NK-92 treated with Interleukin-12 subunit alpha and Interleukin-12 subunit beta, amount 100 ng/mL, for 24 hours (cell line): ENCODE measurements around the gene SLC41A3.
"Not testable (repeated sequence)": the region's sequence is repeated elsewhere in the genome, so short reads cannot be mapped to it uniquely, and the experiment has no call there.

ENCODE experiments used
- DNase-seq: peaks from one replicate; lab custom pipeline; 2025; lab: John Stamatoyannopoulos, UW

The SLC41A3 gene

DNA sequence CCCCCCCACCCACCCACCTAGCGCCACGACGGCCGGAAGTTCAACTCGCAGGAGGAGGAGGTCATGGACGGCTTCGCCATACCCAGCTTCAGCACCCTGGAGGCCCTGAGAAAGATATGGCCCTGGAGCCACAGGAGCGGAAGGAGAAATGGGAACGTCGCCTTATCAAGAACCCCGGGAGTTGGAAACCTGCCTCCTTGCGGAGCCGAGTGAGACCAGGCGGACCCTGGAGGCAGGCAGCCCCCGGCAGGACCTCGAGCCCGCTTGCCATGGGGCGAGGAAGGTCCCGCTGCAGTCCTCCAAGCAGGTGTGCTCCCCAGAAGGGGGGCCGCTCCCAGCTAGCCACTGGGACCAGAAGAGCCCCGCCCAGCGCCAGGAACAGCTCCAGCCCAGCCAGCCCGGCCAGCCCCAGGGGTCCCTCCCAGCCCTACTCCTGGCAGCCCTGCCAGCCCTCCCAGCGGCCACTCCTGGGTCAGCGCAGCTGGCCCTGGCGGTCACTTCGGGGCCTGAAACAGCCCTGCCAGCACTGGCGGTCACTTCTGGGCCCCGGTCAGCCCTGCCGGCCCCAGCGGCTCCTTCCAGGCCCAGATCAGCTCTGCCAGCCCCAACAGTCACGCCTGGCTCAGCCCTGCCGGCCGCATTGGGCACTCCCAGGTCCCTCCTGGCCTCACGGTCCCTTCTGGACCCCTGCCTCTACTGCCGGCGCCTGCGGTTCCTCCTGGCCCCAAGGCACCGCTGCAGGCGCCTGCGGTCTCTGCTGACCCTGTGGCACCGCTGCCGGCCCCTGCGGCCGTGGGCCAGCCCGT, 125.2 kb downstream of the SLC41A3 start:
- DNase-seq: no peak

DNA sequence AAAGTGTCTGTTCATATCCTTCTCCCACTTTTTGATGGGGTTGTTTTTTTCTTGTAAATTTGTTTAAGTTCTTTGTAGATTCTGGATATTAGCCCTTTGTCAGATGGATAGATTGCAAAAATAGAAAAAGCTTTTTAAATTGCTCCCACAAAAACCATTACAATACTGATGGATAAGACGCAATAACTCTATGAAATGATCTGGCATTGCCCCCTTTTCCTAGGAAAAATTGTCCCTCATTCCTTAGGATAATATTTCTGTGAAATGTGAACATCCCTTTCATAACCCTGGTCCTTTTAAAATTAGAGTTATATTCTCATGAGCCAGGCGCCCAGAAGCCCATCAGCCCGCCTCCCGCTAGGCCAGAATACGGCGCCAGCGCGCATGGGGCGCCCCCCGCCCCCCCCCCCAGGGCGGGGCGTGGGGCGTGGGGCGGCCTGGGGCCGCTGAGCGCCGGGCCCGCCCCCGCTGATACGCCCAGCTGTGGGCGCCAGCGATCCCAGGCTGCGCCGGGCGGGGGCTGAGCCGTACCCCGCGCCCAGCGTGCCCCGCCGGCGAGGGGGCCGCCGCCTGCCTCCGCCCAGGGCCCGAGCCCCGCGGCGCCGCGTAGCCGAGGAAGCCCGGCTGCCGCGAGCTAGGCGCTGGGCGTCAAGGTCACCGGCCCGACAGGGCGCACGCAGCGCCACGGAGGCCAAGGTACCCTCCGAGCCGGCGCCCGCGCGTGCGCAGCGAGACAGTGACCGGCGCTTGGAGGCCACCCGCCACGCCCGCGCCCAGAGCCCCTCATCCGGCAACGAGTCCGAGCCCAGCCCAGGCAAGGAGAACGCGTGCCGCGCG, 126.0 kb downstream of the SLC41A3 start:
- DNase-seq: no peak

DNA sequence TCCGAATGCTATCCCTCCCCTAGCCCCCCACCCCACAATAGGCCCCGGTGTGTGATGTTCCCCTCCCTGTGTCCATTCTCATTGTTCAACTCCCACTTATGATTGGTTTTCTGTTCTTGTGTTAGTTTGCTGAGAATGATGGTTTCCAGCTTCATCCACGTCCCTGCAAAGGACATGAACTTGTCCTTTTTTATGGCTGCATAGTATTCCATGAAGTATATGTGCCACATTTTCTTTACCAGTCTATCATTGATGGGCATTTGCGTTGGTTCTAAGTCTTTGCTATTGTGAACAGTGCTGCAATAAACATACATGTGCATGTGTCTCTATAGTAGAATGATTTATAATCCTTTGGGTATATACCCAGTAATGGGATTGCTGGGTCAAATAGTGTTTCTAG, 126.9 kb downstream of the SLC41A3 start:
- DNase-seq: not testable (repeated sequence)
